COLO668 (cell line): ENCODE data around the gene ABCC3.
A peak's percentile ranks its signal among the peaks of the same experiment; 100 is the strongest.
"Not testable (repeated sequence)": the region's sequence is repeated elsewhere in the genome, so short reads cannot be mapped to it uniquely, and the experiment has no call there.

Source experiments
- DNase-seq: peaks from one replicate; lab custom pipeline; 2025; ENCODE audit not compliant: unreplicated experiment; lab: John Stamatoyannopoulos, UW

ABCC3 gene

GRCh38 chr17:50696365-50696879 lies 61.7 kb downstream of the ABCC3 start:
- no peak for DNase-seq

GRCh38 chr17:50697062-50697461 lies 62.4 kb downstream of the ABCC3 start:
- DNase-seq: no peak

GRCh38 chr17:50697663-50698272 lies 63.1 kb downstream of the ABCC3 start:
- no peak for DNase-seq

- DNase-seq: no peak
Observed at GRCh38 chr17:50699410-50699809, 64.7 kb downstream of the ABCC3 start.

GRCh38 chr17:50703162-50703561 lies 68.5 kb downstream of the ABCC3 start:
- no peak for DNase-seq

GRCh38 chr17:50707289-50708049 lies 72.8 kb downstream of the ABCC3 start, which contains the start of gene ANKRD40:
Gene ANKRD40 (minus strand): TSS chr17:50707914. CDS start chr17:50707654, 260 bp downstream.
- peak; percentile 87 for DNase-seq

- DNase-seq: no peak
Observed at GRCh38 chr17:50708050-50709000, 73.6 kb downstream of the ABCC3 start.

- DNase-seq: not testable (repeated sequence)
Observed at GRCh38 chr17:50709053-50709452, 74.4 kb downstream of the ABCC3 start.

- no peak for DNase-seq
Observed at GRCh38 chr17:50710025-50710424, 75.3 kb downstream of the ABCC3 start.

- DNase-seq: no peak
Observed at GRCh38 chr17:50710650-50711049, 76.0 kb downstream of the ABCC3 start.

GRCh38 chr17:50712641-50713040 lies 78.0 kb downstream of the ABCC3 start:
- no peak for DNase-seq

GRCh38 chr17:50715471-50715870 lies 80.8 kb downstream of the ABCC3 start:
- no peak for DNase-seq

- DNase-seq: peak; percentile 95
Observed at GRCh38 chr17:50719144-50719923, 84.7 kb downstream of the ABCC3 start, which contains the start of gene LUC7L3. Gene LUC7L3 (plus strand): TSS chr17:50719603. CDS start chr17:50719733, 130 bp downstream.

- no peak for DNase-seq
Observed at GRCh38 chr17:50719924-50720794, 85.5 kb downstream of the ABCC3 start.

GRCh38 chr17:50721194-50722010 lies 86.7 kb downstream of the ABCC3 start:
- no peak for DNase-seq

- DNase-seq: no peak
Observed at GRCh38 chr17:50722746-50723145, 88.1 kb downstream of the ABCC3 start.

- DNase-seq: not testable (repeated sequence)
Observed at GRCh38 chr17:50724622-50725021, 89.9 kb downstream of the ABCC3 start.
